DOHH2 (cell line): Measurements from ENCODE around the gene IPO7.

Experiments used
- CTCF ChIP-seq: fragments of 200-600 bp; sonication (generic); IDR thresholded peaks from one replicate; pipeline ENCODE4 v1.5.1; 2014; ENCODE audit warnings: antibody characterized with exemption, mild to moderate bottlenecking, low read depth, low read length; ENCODE audit not compliant: poor library complexity, severe bottlenecking
- EZH2phosphoT487 ChIP-seq: fragments of 200-600 bp; sonication (generic); IDR thresholded peaks from 2 replicates; pipeline ENCODE4 v1.6.1; 2017; ENCODE audit warnings: borderline replicate concordance, mild to moderate bottlenecking, antibody characterized with exemption, low read length, moderate library complexity, mixed read lengths

DNA sequence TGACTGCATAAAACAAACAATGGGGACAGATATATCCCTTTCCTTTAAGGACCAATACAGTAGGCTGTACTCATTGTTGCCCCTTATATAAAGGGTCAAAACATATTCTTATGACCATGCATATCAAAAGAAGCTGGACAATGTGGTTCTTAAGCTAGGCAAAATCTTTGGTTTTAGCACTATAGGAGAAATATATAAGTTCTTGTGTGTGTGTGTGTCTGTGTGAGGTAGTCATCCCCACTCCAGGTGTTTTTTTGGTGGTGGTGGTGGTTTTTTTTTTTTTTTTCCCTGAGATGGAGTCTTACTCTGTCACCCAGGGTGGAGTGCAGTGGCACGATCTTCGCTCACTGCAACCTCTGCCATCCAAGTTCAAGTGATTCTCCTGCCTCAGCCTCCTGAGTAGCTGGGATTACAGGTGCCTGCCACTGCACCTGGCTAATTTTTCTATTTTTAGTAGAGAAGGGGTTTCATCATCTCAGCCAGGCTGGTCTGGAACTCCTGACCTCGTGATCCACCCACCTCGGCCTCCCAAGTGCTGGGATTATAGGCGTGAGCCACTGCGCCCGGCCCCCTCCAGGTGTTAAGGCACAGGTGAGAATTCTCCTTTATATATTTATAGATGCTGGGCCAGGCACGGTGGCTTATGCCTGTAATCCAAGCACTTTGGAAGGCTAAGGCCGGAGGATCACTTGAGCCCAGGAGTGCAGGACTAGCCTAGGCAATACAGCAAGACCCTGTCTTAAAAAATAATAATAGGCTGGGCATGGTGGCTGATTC, 64.3 kb downstream of the IPO7 start:
- TF ChIP-seq CTCF (no peak), EZH2phosphoT487 (no peak)
